Chondrocyte (in vitro differentiated cells): ENCODE data around the gene SPI1. TPM values are rescaled to one million over a fixed set of nuclear protein-coding genes. Genes with fewer than 3 reads are reported as not detected.
A peak's percentile ranks its signal among the peaks of the same experiment; 100 is the strongest.

Source experiments
- DNase-seq: peaks from one replicate; pipeline ENCODE4 v3.0.0; 2021; ENCODE audit warnings: mixed read lengths, low spot score
- H3K27ac Mint-ChIP-seq: one replicate; pipeline ENCODE4 v1.8.0; 2021; ENCODE audit warnings: mild to moderate bottlenecking, moderate library complexity, mixed read lengths; ENCODE audit not compliant: unreplicated experiment
- H3K27me3 Mint-ChIP-seq: 2 replicates; pipeline ENCODE4 v1.8.0; 2021; ENCODE audit warnings: low read depth, mixed read lengths
- H3K36me3 Mint-ChIP-seq: 2 replicates; pipeline ENCODE4 v1.8.0; 2021; ENCODE audit warnings: low read depth, mixed read lengths
- H3K4me1 Mint-ChIP-seq: 2 replicates; pipeline ENCODE4 v1.8.0; 2021; ENCODE audit warnings: low read depth, mild to moderate bottlenecking, mixed read lengths
- H3K4me3 Mint-ChIP-seq: one replicate; pipeline ENCODE4 v1.8.0; 2021; ENCODE audit warnings: mild to moderate bottlenecking, moderate library complexity, mixed read lengths; ENCODE audit not compliant: unreplicated experiment
- H3K9me3 Mint-ChIP-seq: 2 replicates; pipeline ENCODE4 v1.8.0; 2021; ENCODE audit warnings: low read depth, mixed read lengths
- long read RNA-seq: library from polyadenylated mRNA; stranded (forward); transcript quantifications from one replicate; pipeline ENCODE4 v2.0.0, GENCODE V29; 2021
- total RNA-seq: library from RNA; stranded (reverse); gene quantifications from 3 replicates; pipeline ENCODE4 v1.2.1, GENCODE V29; 2021
- TF ChIP-seq, protein P1 (sequence below): fragments of 200-600 bp; sonication (generic); IDR thresholded peaks from 2 replicates; pipeline ENCODE4 v1.5.0; 2021; ENCODE audit warnings: antibody characterized with exemption, mild to moderate bottlenecking, moderate library complexity

SPI1 gene
- total RNA-seq: not detected in 3 replicates
- long read RNA-seq: 0 reads

DNA sequence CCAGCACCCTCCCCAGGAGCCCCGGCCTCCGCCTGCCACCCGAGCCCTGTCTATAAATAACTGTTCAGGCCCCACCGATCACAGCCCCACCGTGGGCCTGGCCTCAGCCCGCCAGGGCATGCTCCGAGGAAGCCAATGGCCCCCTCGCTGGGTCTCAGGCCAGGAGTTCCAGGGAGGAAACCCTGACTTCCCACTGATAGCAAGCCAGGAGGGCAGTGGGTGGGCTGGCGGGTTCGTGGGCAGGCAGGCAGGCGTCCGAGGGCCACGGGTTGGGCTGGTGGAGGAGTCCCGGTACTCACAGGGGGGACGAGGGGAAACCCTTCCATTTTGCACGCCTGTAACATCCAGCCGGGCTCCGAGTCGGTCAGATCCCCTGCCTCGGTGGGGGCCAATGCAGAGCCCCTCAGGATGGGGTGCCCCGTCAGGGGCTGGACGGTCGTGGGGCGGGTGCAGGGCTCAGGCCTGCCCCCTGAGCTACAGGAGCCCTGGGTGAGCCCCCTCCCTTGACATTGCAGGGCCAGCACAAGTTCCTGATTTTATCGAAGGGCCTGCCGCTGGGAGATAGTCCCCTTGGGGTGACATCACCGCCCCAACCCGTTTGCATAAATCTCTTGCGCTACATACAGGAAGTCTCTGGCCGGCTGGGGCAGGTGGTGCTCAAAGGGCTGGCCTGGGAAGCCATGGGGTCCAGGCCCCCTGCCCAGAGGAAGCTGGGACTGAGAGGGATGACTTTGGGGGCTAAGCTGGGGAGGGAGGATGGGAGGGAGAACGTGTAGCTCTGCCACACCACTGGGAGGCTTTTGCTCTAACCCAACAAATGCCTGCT lies at the start of gene SPI1:
Gene SPI1 (minus strand): TSS at position 538 of the 826 bp plus-strand sequence. CDS start 194 bp downstream, at position 344.
- Mint-ChIP-seq H3K36me3 (no peaks in the 10 kb centered on the region), H3K27me3 (peaks cover 2% of the 10 kb centered on the region), H3K4me3 (no peak within 1 kb of the TSS), H3K4me1 (no peaks in the 10 kb centered on the region), H3K27ac (no peak within 1 kb of the TSS), H3K9me3 (no peaks in the 10 kb centered on the region)
- peak; percentile 87 for DNase-seq
- TF ChIP-seq, protein P1, sequence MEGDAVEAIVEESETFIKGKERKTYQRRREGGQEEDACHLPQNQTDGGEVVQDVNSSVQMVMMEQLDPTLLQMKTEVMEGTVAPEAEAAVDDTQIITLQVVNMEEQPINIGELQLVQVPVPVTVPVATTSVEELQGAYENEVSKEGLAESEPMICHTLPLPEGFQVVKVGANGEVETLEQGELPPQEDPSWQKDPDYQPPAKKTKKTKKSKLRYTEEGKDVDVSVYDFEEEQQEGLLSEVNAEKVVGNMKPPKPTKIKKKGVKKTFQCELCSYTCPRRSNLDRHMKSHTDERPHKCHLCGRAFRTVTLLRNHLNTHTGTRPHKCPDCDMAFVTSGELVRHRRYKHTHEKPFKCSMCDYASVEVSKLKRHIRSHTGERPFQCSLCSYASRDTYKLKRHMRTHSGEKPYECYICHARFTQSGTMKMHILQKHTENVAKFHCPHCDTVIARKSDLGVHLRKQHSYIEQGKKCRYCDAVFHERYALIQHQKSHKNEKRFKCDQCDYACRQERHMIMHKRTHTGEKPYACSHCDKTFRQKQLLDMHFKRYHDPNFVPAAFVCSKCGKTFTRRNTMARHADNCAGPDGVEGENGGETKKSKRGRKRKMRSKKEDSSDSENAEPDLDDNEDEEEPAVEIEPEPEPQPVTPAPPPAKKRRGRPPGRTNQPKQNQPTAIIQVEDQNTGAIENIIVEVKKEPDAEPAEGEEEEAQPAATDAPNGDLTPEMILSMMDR: no peak

DNA sequence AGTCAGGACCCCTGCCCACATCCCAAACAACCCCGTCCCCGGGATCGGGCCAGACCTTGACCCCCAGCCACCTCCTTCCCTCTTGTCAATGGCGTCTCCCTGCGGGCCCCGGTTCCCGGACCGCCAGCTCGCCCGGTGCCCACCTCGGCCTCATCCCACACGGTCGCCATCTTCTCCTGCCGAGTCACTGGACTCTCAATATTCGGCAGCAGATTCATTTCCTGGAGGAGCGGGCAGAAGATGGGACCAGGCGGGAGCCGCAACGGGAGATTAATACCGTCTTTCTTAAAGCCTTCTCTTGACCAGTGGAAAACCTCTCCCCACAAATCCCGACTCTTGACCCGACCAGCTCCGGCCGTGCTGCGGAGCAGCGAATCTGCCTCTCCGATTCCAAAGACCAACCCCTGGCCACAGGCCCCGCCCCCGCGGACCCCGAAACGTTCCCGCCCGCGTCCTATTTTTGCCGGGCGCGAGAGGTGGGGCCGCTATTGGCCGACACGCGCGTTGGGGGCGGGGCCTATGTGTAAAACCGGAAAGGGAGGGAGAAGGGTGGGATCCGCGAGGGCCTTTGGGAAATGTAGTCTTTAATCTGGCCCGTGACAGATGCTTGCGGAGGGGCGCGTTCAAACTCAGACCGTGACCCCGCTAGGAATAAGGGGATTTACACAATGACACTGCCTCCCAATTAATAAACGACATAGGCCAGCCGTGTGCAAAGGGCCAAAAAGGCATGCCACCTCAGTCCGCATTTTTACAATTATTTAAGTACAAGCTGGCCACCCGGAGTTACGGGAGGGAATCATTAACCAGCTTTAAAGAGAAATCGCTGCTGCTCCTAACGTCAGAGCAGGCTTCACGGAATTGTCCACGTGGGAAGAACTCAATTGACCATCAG lies 48.0 kb upstream of the SPI1 start, which contains the start of gene PSMC3:
Gene PSMC3 (minus strand): TSS at position 378 of the 895 bp plus-strand sequence. CDS start 160 bp downstream, at position 218.
- DNase-seq: no peak
- H3K27ac Mint-ChIP-seq: peak within 1 kb of the TSS; percentile 100
- TF ChIP-seq, protein P1: peak; percentile 15
- H3K27me3 Mint-ChIP-seq: no peaks in the 10 kb centered on the region
- H3K36me3 Mint-ChIP-seq: peaks cover 20% of the 10 kb centered on the region
- peaks cover 32% of the 10 kb centered on the region for H3K4me1 Mint-ChIP-seq
- H3K4me3 Mint-ChIP-seq: peak within 1 kb of the TSS; percentile 100
- H3K9me3 Mint-ChIP-seq: no peaks in the 10 kb centered on the region

DNA sequence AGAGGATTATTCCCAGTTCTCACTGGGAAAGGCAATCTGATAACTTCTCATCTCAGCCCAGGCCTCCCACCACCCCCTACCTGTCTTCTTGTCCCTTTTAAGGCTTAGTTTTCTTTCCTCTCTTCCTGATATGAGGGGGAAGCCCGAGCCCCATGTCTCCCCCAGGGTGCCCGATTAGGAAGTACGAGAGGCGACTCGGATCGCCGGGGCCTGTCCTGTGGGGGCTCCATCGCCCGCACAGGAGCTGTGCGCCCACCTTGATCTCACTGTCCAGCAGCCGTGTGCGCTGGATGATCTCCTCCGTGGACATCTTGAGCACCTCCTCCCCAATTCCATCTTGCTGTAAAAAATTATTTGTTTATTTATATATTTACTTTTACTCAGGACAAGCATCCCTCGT lies 47.3 kb upstream of the SPI1 start:
- H3K4me1 Mint-ChIP-seq: peaks cover 32% of the 10 kb centered on the region
- peaks cover 23% of the 10 kb centered on the region for H3K36me3 Mint-ChIP-seq
- TF ChIP-seq, protein P1: no peak
- H3K27me3 Mint-ChIP-seq: no peaks in the 10 kb centered on the region
- no peak for DNase-seq
- H3K4me3 Mint-ChIP-seq: peak overlapping the region; percentile 100
- no peaks in the 10 kb centered on the region for H3K9me3 Mint-ChIP-seq
- peak overlapping the region; percentile 100 for H3K27ac Mint-ChIP-seq

DNA sequence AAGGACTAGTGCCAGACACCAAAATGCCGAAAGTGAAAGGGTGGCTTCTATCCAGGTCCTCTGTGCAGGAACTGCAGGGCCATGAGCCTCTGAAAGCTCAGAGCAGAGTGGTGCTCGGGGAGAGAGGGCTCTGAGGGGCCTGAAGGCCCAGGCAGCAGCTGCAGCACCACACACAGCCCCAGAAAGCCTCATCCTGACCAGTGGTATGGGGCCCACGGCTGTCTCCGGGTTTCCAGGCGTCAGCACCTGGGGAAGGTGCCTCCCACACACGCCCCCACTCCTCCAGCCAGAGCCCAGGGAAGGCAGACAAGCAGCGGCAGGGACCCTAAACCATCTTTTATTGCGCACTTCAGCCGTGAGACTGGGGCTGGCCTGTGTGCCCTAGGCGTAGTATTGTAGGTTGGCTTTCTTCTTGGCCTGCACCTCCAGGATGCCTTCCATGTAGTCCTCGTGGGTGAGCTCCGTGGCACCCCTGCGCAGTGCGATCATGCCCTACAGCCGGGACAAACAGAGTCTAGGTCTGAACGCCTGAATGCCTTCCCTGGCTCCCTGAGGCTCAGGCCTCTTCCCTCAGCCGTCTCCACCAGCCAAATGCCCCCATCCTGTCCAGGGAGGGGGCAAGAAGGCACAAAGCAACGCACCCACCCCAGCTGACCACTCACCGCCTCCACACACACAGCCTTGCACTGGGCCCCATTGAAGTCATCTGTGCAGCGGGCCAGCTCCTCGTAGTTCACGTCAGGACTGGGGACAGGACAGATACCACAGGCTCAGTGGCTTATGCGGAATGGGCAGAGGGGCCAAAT lies 40.3 kb upstream of the SPI1 start:
- H3K4me3 Mint-ChIP-seq: no peak overlapping the region
- no peaks in the 10 kb centered on the region for H3K9me3 Mint-ChIP-seq
- no peak overlapping the region for H3K27ac Mint-ChIP-seq
- DNase-seq: no peak
- H3K36me3 Mint-ChIP-seq: peaks cover 27% of the 10 kb centered on the region
- H3K27me3 Mint-ChIP-seq: no peaks in the 10 kb centered on the region
- H3K4me1 Mint-ChIP-seq: peaks cover 34% of the 10 kb centered on the region
- TF ChIP-seq, protein P1: no peak
